HCT116 (cell line): Measurements from ENCODE around the gene MAP3K6. TPM values are rescaled to one million over a fixed set of nuclear protein-coding genes. Genes with fewer than 3 reads are reported as not detected.

Experiments
- ATAC-seq: fragments of 200-7000 bp; cut with Tn5 transposase; 2 replicates; pipeline ENCODE4 v1.9.1; 2020; ENCODE audit warnings: mild to moderate bottlenecking, moderate library complexity
- BruUV-seq: library from RNA; stranded (reverse); fragments of 400-500 nt; replicated peaks from 2 replicates; lab custom pipeline; 2021; lab: Mats Ljungman, UMichigan
- CTCF ChIA-PET: fragments of 300-600 bp; sonication (Branson Sonifier 250); formaldehyde crosslinking; loops from one replicate; lab custom pipeline; 2021; ENCODE audit warnings: antibody characterized with exemption; lab: Charles Lee
- POLR2A ChIA-PET: fragments of 300-600, 350-600 bp; sonication (Branson Sonifier 250); formaldehyde crosslinking; loops from one replicate; lab custom pipeline; 2021; ENCODE audit warnings: antibody characterized with exemption; lab: Charles Lee
- RAD21 ChIA-PET, 2 experiments: fragments of 300-600 bp; sonication (Branson Sonifier 250); formaldehyde crosslinking; loops; one replicate each; lab custom pipeline; 2023; ENCODE audit warnings: low total read pairs in 2 of 2; ENCODE audit not compliant: uncharacterized antibody in 2 of 2, unreplicated experiment in 2 of 2, low non-redundant PET in 1 of 2; lab: Charles Lee
- DNase-seq: peaks from one replicate; pipeline ENCODE4 v3.0.0-alpha.2; 2010; ENCODE audit warnings: low read depth, low spot score
- H2AFZ ChIP-seq: fragments of 200-600 bp; shearing (Covaris generic), sonication (generic); 2 replicates; pipeline ENCODE4 v1.6.1; 2017; ENCODE audit warnings: low read depth, mixed run types, mixed read lengths, antibody characterized with exemption, low read length; ENCODE audit not compliant: poor library complexity, severe bottlenecking
- H3K27ac ChIP-seq: 2 replicates; pipeline ENCODE4 v1.5.1; 2012; ENCODE audit warnings: low read depth, low read length
- H3K27me3 ChIP-seq: fragments of 200-600 bp; sonication (generic); 2 replicates; pipeline ENCODE4 v1.6.1; 2016; ENCODE audit warnings: mixed run types, low read length, mixed read lengths; ENCODE audit not compliant: insufficient read depth
- H3K36me3 ChIP-seq, 2 experiments: fragments of 200-500 bp in 1 of 2; fragments of 200-600 bp in 1 of 2; sonication (Bioruptor generic) in 1 of 2; sonication (generic) in 1 of 2; 2 replicates each; pipeline versions ENCODE4 v1.5.1 to v1.6.1; 2014 to 2016; ENCODE audit warnings: low read length in 2 of 2, inconsistent platforms in 1 of 2, mixed read lengths in 1 of 2, mixed run types in 1 of 2; ENCODE audit not compliant: insufficient read depth in 2 of 2, control insufficient read depth in 1 of 2
- H3K4me1 ChIP-seq, 2 experiments: fragments of 200-600 bp in 1 of 2; sonication (generic) in 1 of 2; 2 replicates each; pipeline versions ENCODE4 v1.5.1 to v1.6.1; 2012 to 2017; ENCODE audit warnings: low read length in 2 of 2, inconsistent platforms in 1 of 2, mild to moderate bottlenecking in 1 of 2, mixed read lengths in 1 of 2, mixed run types in 1 of 2, moderate library complexity in 1 of 2; ENCODE audit not compliant: insufficient read depth in 2 of 2, control insufficient read depth in 1 of 2
- H3K4me2 ChIP-seq: fragments of 200-600 bp; sonication (generic); 2 replicates; pipeline ENCODE4 v1.6.1; 2017; ENCODE audit warnings: mixed run types, low read length, mixed read lengths
- H3K4me3 ChIP-seq, 2 experiments: fragments of 200-600 bp in 1 of 2; sonication (generic) in 1 of 2; replicated peaks in 1 of 2; 2 replicates each; pipeline ENCODE4 v1.5.1; 2011 to 2016; ENCODE audit warnings: low read length in 2 of 2, control low read depth in 1 of 2, low read depth in 1 of 2, mild to moderate bottlenecking in 1 of 2, mixed read lengths in 1 of 2, mixed run types in 1 of 2
- H3K79me2 ChIP-seq: fragments of 200-600 bp; sonication (generic); 2 replicates; pipeline ENCODE4 v1.6.1; 2017; ENCODE audit warnings: mild to moderate bottlenecking, mixed run types, low read length, moderate library complexity, mixed read lengths; ENCODE audit not compliant: insufficient read depth
- H3K9ac ChIP-seq: fragments of 200-600 bp; sonication (generic); 2 replicates; pipeline ENCODE4 v1.6.1; 2016; ENCODE audit warnings: low read length, mixed read lengths
- H3K9me2 ChIP-seq: fragments of 200-600 bp; sonication (generic), shearing (Covaris generic); 2 replicates; pipeline ENCODE4 v1.6.1; 2017; ENCODE audit warnings: mixed run types, mild to moderate bottlenecking, moderate library complexity; ENCODE audit not compliant: insufficient read depth
- H3K9me3 ChIP-seq, 2 experiments: fragments of 200-500 bp in 1 of 2; fragments of 200-600 bp in 1 of 2; sonication (Bioruptor generic) in 1 of 2; sonication (generic) in 1 of 2; 2 replicates each; pipeline ENCODE4 v1.6.1; 2014 to 2017; ENCODE audit warnings: low read length in 2 of 2, mixed read lengths in 2 of 2, inconsistent platforms in 1 of 2, low read depth in 1 of 2, mild to moderate bottlenecking in 1 of 2, mixed run types in 1 of 2, moderate library complexity in 1 of 2; ENCODE audit not compliant: control insufficient read depth in 1 of 2, insufficient read depth in 1 of 2
- H4K20me1 ChIP-seq: fragments of 200-600 bp; sonication (generic), shearing (Covaris generic); 2 replicates; pipeline ENCODE4 v1.6.1; 2017; ENCODE audit warnings: mixed run types, mild to moderate bottlenecking, moderate library complexity; ENCODE audit not compliant: insufficient read depth
- CBX3 ChIP-seq: IDR thresholded peaks from 2 replicates; pipeline ENCODE4 v1.6.1; 2012; ENCODE audit warnings: low read depth
- CTCF ChIP-seq, 3 experiments: fragments of 200-600 bp in 1 of 3; sonication (generic) in 1 of 3; IDR thresholded peaks in 2 of 3; conservative IDR thresholded peaks in 1 of 3; 2 replicates each; pipeline ENCODE4 v1.5.1; 2012 to 2017; ENCODE audit warnings: low read depth in 2 of 3, low read length in 2 of 3, antibody characterized with exemption in 1 of 3, borderline replicate concordance in 1 of 3, control low read depth in 1 of 3, mild to moderate bottlenecking in 1 of 3, mixed read lengths in 1 of 3, mixed run types in 1 of 3, moderate library complexity in 1 of 3; ENCODE audit not compliant: insufficient read depth in 1 of 3
- EGR1 ChIP-seq: IDR thresholded peaks from 2 replicates; pipeline ENCODE4 v1.6.1; 2012; ENCODE audit warnings: low read depth
- ELF1 ChIP-seq: IDR thresholded peaks from 2 replicates; pipeline ENCODE4 v1.6.1; 2012; ENCODE audit warnings: low read depth, borderline replicate concordance
- EZH2 ChIP-seq: fragments of 200-600 bp; sonication (generic); IDR thresholded peaks from 2 replicates; pipeline ENCODE4 v1.6.1; 2017; ENCODE audit warnings: antibody characterized with exemption, mixed run types
- EZH2phosphoT487 ChIP-seq: fragments of 200-600 bp; IDR thresholded peaks from 2 replicates; pipeline ENCODE4 v1.6.1; 2018; ENCODE audit warnings: antibody characterized with exemption, borderline replicate concordance
- FOSL1 ChIP-seq: IDR thresholded peaks from 2 replicates; pipeline ENCODE4 v1.6.1; 2012; ENCODE audit warnings: low read depth
- JUND ChIP-seq: IDR thresholded peaks from 2 replicates; pipeline ENCODE4 v1.6.1; 2012
- MAX ChIP-seq: IDR thresholded peaks from 2 replicates; pipeline ENCODE4 v1.6.1; 2012
- POLR2A ChIP-seq: IDR thresholded peaks from 2 replicates; pipeline ENCODE4 v1.7.0; 2011; ENCODE audit warnings: borderline replicate concordance; ENCODE audit not compliant: insufficient read depth, insufficient read length; ENCODE audit errors: extremely low read depth
- RAD21 ChIP-seq: IDR thresholded peaks from 2 replicates; pipeline ENCODE4 v1.6.1; 2012; ENCODE audit warnings: low read depth, mild to moderate bottlenecking
- REST ChIP-seq: IDR thresholded peaks from 2 replicates; pipeline ENCODE4 v1.6.1; 2012; ENCODE audit warnings: low read depth
- SIN3A ChIP-seq: IDR thresholded peaks from 2 replicates; pipeline ENCODE4 v1.6.1; 2012; ENCODE audit warnings: low read depth
- SP1 ChIP-seq: IDR thresholded peaks from 2 replicates; pipeline ENCODE4 v1.6.1; 2012; ENCODE audit warnings: low read depth
- YY1 ChIP-seq: IDR thresholded peaks from 2 replicates; pipeline ENCODE4 v1.6.1; 2011; ENCODE audit warnings: low read length, low read depth, moderate library complexity, mild to moderate bottlenecking; ENCODE audit not compliant: insufficient replicate concordance; ENCODE audit errors: extremely low read depth
- ZFX ChIP-seq: fragments of 450-650 bp; IDR thresholded peaks from 2 replicates; pipeline ENCODE4 v1.6.1; 2017
- ZNF274 ChIP-seq: fragments of 200-500 bp; sonication (Bioruptor generic); IDR thresholded peaks from 2 replicates; pipeline ENCODE4 v1.6.1; 2014; ENCODE audit warnings: mild to moderate bottlenecking, low read depth, low read length, inconsistent platforms
- intact Hi-C: fragments of 100-400 bp; cut with micrococcal nuclease; formaldehyde crosslinking; loops from 2 replicates; pipeline ENCODE4 v1.10.0; 2022
- total RNA-seq: library from RNA; stranded (reverse); gene quantifications from one replicate; pipeline ENCODE4 v1.2.1, GENCODE V29; 2021; ENCODE audit not compliant: unreplicated experiment

MAP3K6 gene
- total RNA-seq, 1 experiment from 2014 or later = 30.2 TPM

- Histone ChIP-seq H3K27ac (no peak overlapping the region), H3K9me2 (no peaks in the 10 kb centered on the region), H3K36me3 (no peaks in the 10 kb centered on the region), H3K9me3 (no peaks in the 10 kb centered on the region), H3K27me3 (no peaks in the 10 kb centered on the region), H3K4me1 (peaks cover 6 to 19% of the 10 kb centered on the region in 2 experiments; a peak in 3 of 4 replicates), H2AFZ (no peak overlapping the region), H3K4me2 (no peak overlapping the region), H3K4me3 (no peak overlapping the region), H4K20me1 (no peaks in the 10 kb centered on the region), H3K79me2 (no peaks in the 10 kb centered on the region), H3K9ac (no peak overlapping the region)
- ChIA-PET POLR2A (no interaction called here), CTCF (interaction anchor here (1.3 to 1.6 kb wide), 3 partner anchors 21 to 89 kb away, joined by 3 to 7 read pairs (median 3); no protein-coding TSS in a partner anchor), RAD21 (interaction anchor here in 1 of 2 experiments (0.7 kb wide), 1 partner anchor 209 kb away, joined by 3 read pairs; no protein-coding TSS in a partner anchor)
- ATAC-seq (no peak), DNase-seq (no peak)
- intact Hi-C loops = no loop called here
- TF ChIP-seq RAD21 (no peak), ELF1 (no peak), CTCF (IDR thresholded peaks at IDR 0.05 in 2 of 3, conservative IDR thresholded peaks at IDR 0.05 in 1 of 3; ENCODE audit: borderline replicate concordance in 1 of 3, insufficient read depth in 1 of 3, low read depth in 2 of 3, low read length in 2 of 3) (no peak), REST (no peak), FOSL1 (no peak), MAX (no peak), ZNF274 (no peak), EZH2 (no peak), EGR1 (no peak), SP1 (no peak), YY1 (no peak), ZFX (no peak), POLR2A (no peak), EZH2phosphoT487 (no peak), JUND (no peak), SIN3A (no peak), CBX3 (no peak)
- BruUV-seq = no TSS peak
These were observed 60.7 kb downstream of the MAP3K6 start for GRCh38 chr1:27306071-27306470.
